SK-N-SH (cell line): ENCODE data around the gene STRIP2. TPM values are rescaled to one million over a fixed set of nuclear protein-coding genes. Genes with fewer than 3 reads are reported as not detected.

Experiments
- CTCF ChIA-PET: fragments of 300-600, 350-600 bp; formaldehyde crosslinking; extraction: SDS; loops from one replicate; lab custom pipeline; 2021; lab: Yijun Ruan, JAX
- POLR2A ChIA-PET: fragments of 350-600 bp; sonication (Branson Sonifier 250); formaldehyde crosslinking; extraction: SDS; loops from one replicate; lab custom pipeline; 2020; ENCODE audit warnings: antibody characterized with exemption, inconsistent platforms; lab: Yijun Ruan, JAX
- DNase-seq: peaks from one replicate; pipeline ENCODE4 v3.0.0; 2012
- H2AFZ ChIP-seq: fragments of 200-600 bp; sonication (generic); 2 replicates; pipeline ENCODE4 v1.8.1; 2016; ENCODE audit warnings: antibody characterized with exemption, mild to moderate bottlenecking, low read depth
- H3F3A ChIP-seq: fragments of 200-600 bp; sonication (generic); replicated peaks from 2 replicates; pipeline ENCODE3; 2016; ENCODE audit warnings: antibody characterized with exemption, mild to moderate bottlenecking; ENCODE audit not compliant: insufficient read depth
- H3K27ac ChIP-seq, 2 experiments: fragments of 200-500 bp in 1 of 2; fragments of 200-600 bp in 1 of 2; sonication (Bioruptor generic) in 1 of 2; sonication (generic), shearing (Covaris generic) in 1 of 2; 2 replicates each; pipeline versions ENCODE4 v1.5.1 to v1.6.1; 2014 to 2016; ENCODE audit warnings: low read depth in 2 of 2, inconsistent platforms in 1 of 2, low read length in 1 of 2, mild to moderate bottlenecking in 1 of 2, mixed read lengths in 1 of 2
- H3K27me3 ChIP-seq: fragments of 200-600 bp; sonication (generic), shearing (Covaris generic); 2 replicates; pipeline ENCODE4 v1.6.1; 2016; ENCODE audit warnings: mixed run types; ENCODE audit not compliant: insufficient read depth
- H3K36me3 ChIP-seq, 2 experiments: fragments of 200-500 bp in 1 of 2; fragments of 200-600 bp in 1 of 2; sonication (Bioruptor generic) in 1 of 2; sonication (generic) in 1 of 2; replicated peaks in 1 of 2; 2 replicates each; pipeline versions ENCODE3 to v1.5.1; 2014 to 2016; ENCODE audit warnings: low read length in 1 of 2, mild to moderate bottlenecking in 1 of 2; ENCODE audit not compliant: insufficient read depth in 2 of 2, control insufficient read depth in 1 of 2
- H3K4me1 ChIP-seq, 2 experiments: fragments of 200-500 bp in 1 of 2; fragments of 200-600 bp in 1 of 2; sonication (Bioruptor generic) in 1 of 2; sonication (generic), shearing (Covaris generic) in 1 of 2; 2 replicates each; pipeline versions ENCODE4 v1.5.1 to v1.6.1; 2014 to 2016; ENCODE audit warnings: low read depth in 1 of 2, low read length in 1 of 2, mixed run types in 1 of 2; ENCODE audit not compliant: insufficient read depth in 2 of 2, control insufficient read depth in 1 of 2
- H3K4me2 ChIP-seq: fragments of 200-600 bp; sonication (generic), shearing (Covaris generic); 2 replicates; pipeline ENCODE4 v1.6.1; 2017; ENCODE audit warnings: mixed run types
- H3K4me3 ChIP-seq, 2 experiments: fragments of 200-500 bp in 1 of 2; fragments of 200-600 bp in 1 of 2; sonication (Bioruptor generic) in 1 of 2; sonication (generic), shearing (Covaris generic) in 1 of 2; 2 replicates each; pipeline versions ENCODE4 v1.5.1 to v1.8.1; 2014 to 2016; ENCODE audit warnings: low read depth in 2 of 2, inconsistent platforms in 1 of 2, low read length in 1 of 2, mild to moderate bottlenecking in 1 of 2, mixed read lengths in 1 of 2, moderate library complexity in 1 of 2
- H3K79me2 ChIP-seq: fragments of 200-600 bp; sonication (generic); 2 replicates; pipeline ENCODE4 v1.8.1; 2017; ENCODE audit warnings: mild to moderate bottlenecking; ENCODE audit not compliant: insufficient read depth
- H3K9ac ChIP-seq: fragments of 200-600 bp; sonication (generic); 2 replicates; pipeline ENCODE4 v1.6.1; 2017; ENCODE audit warnings: mixed run types
- H3K9me2 ChIP-seq: fragments of 200-600 bp; sonication (generic); 2 replicates; pipeline ENCODE4 v1.6.1; 2017; ENCODE audit warnings: mixed run types
- H3K9me3 ChIP-seq: fragments of 200-600 bp; sonication (generic); 2 replicates; pipeline ENCODE4 v1.6.1; 2017; ENCODE audit warnings: mixed run types, mild to moderate bottlenecking, moderate library complexity
- H4K20me1 ChIP-seq: fragments of 200-600 bp; sonication (generic); 2 replicates; pipeline ENCODE4 v1.6.1; 2017; ENCODE audit warnings: mild to moderate bottlenecking, mixed run types; ENCODE audit not compliant: insufficient read depth
- ELF1 ChIP-seq: IDR thresholded peaks from 2 replicates; pipeline ENCODE4 v1.4.0; 2012
- FOSL2 ChIP-seq: IDR thresholded peaks from 2 replicates; pipeline ENCODE4 v1.4.0; 2012; ENCODE audit warnings: low read depth, mild to moderate bottlenecking, moderate library complexity, borderline replicate concordance
- FOXM1 ChIP-seq: IDR thresholded peaks from 2 replicates; pipeline ENCODE4 v1.4.0; 2012; ENCODE audit warnings: low read depth, mild to moderate bottlenecking
- GABPA ChIP-seq: IDR thresholded peaks from 2 replicates; pipeline ENCODE4 v1.4.0; 2012; ENCODE audit warnings: low read depth, mild to moderate bottlenecking
- GATA2 ChIP-seq: sonication (generic); formaldehyde crosslinking; IDR thresholded peaks from 2 replicates; pipeline ENCODE4 v1.5.0; 2020; ENCODE audit warnings: mild to moderate bottlenecking, missing genetic modification reagents
- JUND ChIP-seq: IDR thresholded peaks from 2 replicates; pipeline ENCODE4 v1.4.0; 2012
- MXI1 ChIP-seq: IDR thresholded peaks from 2 replicates; pipeline ENCODE4 v1.6.1; 2012; ENCODE audit warnings: mild to moderate bottlenecking, low read depth, low read length, improper control_type of control experiment
- NFIC ChIP-seq: IDR thresholded peaks from 2 replicates; pipeline ENCODE4 v1.4.0; 2012; ENCODE audit warnings: borderline replicate concordance
- NRF1 ChIP-seq: IDR thresholded peaks from 2 replicates; pipeline ENCODE4 v1.6.1; 2012; ENCODE audit warnings: low read depth, mild to moderate bottlenecking, low read length
- REST ChIP-seq: IDR thresholded peaks from 2 replicates; pipeline ENCODE4 v1.6.1; 2012; ENCODE audit warnings: mild to moderate bottlenecking, low read depth, low read length, moderate library complexity
- RFX5 ChIP-seq: IDR thresholded peaks from 2 replicates; pipeline ENCODE4 v1.6.1; 2012; ENCODE audit warnings: mild to moderate bottlenecking, improper control_type of control experiment, low read length
- SMC3 ChIP-seq: IDR thresholded peaks from 2 replicates; pipeline ENCODE4 v1.6.1; 2012; ENCODE audit warnings: low read depth, low read length, improper control_type of control experiment
- TEAD4 ChIP-seq: IDR thresholded peaks from 2 replicates; pipeline ENCODE4 v1.4.0; 2012; ENCODE audit warnings: mild to moderate bottlenecking, borderline replicate concordance; ENCODE audit not compliant: insufficient read depth
- USF1 ChIP-seq: IDR thresholded peaks from 2 replicates; pipeline ENCODE4 v1.4.0; 2012; ENCODE audit warnings: low read depth, borderline replicate concordance
- WGBS: methylation state at CpG from one replicate; pipeline ENCODE4 v1.1.6; 2017; ENCODE audit warnings: low lambda C conversion rate; 5-methylcytosine and 5-hydroxymethylcytosine counted together
- polyA plus RNA-seq, 3 experiments: library from polyadenylated mRNA; depleted of rRNA; stranded (reverse); fragments of >200 nt; gene quantifications; 2 replicates each; pipeline ENCODE4 v1.2.3, GENCODE V29; 2012
- TF ChIP-seq, protein P1 (sequence below): IDR thresholded peaks from 2 replicates; pipeline ENCODE4 v1.4.0; 2012; ENCODE audit warnings: low read depth
- TF ChIP-seq, protein P2 (sequence below): IDR thresholded peaks from 2 replicates; pipeline ENCODE4 v1.4.0; 2012; ENCODE audit warnings: low read depth, borderline replicate concordance

STRIP2 gene
- polyA plus RNA-seq, 1 of the 3 experiments (the other 2 are of a cell fraction) = 4.9 TPM

GRCh38 chr7:129498021-129498420 lies 63.8 kb downstream of the STRIP2 start:
- no peaks in the 10 kb centered on the region for H4K20me1 ChIP-seq
- DNase-seq = no peak
- H3K36me3 ChIP-seq = no peaks in the 10 kb centered on the region
- H2AFZ ChIP-seq = no peak overlapping the region
- TF ChIP-seq USF1 (no peak), GABPA (no peak), NFIC (no peak), GATA2 (no peak), FOXM1 (no peak), FOSL2 (no peak), TEAD4 (no peak), MXI1 (no peak), NRF1 (no peak), ELF1 (no peak), RFX5 (no peak), SMC3 (no peak), JUND (no peak), REST (no peak)
- TF ChIP-seq, protein P1, sequence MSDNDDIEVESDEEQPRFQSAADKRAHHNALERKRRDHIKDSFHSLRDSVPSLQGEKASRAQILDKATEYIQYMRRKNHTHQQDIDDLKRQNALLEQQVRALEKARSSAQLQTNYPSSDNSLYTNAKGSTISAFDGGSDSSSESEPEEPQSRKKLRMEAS = no peak
- TF ChIP-seq, protein P2, sequence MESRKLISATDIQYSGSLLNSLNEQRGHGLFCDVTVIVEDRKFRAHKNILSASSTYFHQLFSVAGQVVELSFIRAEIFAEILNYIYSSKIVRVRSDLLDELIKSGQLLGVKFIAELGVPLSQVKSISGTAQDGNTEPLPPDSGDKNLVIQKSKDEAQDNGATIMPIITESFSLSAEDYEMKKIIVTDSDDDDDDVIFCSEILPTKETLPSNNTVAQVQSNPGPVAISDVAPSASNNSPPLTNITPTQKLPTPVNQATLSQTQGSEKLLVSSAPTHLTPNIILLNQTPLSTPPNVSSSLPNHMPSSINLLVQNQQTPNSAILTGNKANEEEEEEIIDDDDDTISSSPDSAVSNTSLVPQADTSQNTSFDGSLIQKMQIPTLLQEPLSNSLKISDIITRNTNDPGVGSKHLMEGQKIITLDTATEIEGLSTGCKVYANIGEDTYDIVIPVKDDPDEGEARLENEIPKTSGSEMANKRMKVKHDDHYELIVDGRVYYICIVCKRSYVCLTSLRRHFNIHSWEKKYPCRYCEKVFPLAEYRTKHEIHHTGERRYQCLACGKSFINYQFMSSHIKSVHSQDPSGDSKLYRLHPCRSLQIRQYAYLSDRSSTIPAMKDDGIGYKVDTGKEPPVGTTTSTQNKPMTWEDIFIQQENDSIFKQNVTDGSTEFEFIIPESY = no peak
- H3K4me3 ChIP-seq = no peak overlapping the region
- H3K79me2 ChIP-seq = no peaks in the 10 kb centered on the region
- no peaks in the 10 kb centered on the region for H3K9me2 ChIP-seq
- no peak overlapping the region for H3K9ac ChIP-seq
- peaks cover 18% of the 10 kb centered on the region for H3F3A ChIP-seq
- no peak overlapping the region for H3K27ac ChIP-seq
- ChIA-PET POLR2A (no interaction called here), CTCF (interaction anchor here (1.0 to 1.6 kb wide), 3 partner anchors 59 to 280 kb away, joined by 3 to 4 read pairs (median 3); no protein-coding TSS in a partner anchor)
- no peak overlapping the region for H3K4me2 ChIP-seq
- H3K4me1 ChIP-seq = peaks cover 0 to 5% of the 10 kb centered on the region in 2 experiments; a peak in 1 of 4 replicates
- no peaks in the 10 kb centered on the region for H3K27me3 ChIP-seq
- H3K9me3 ChIP-seq = no peaks in the 10 kb centered on the region
- WGBS = 100% methylated on average over 1 of the region's 1 CpG
